ENCODE results near the gene SALL4. TPM values are rescaled to one million over a fixed set of nuclear protein-coding genes. Genes with fewer than 3 reads are reported as not detected.
"Not testable (repeated sequence)": the region's sequence is repeated elsewhere in the genome, so short reads cannot be mapped to it uniquely, and the experiment has no call there.

Gene SALL4
- total and polyA plus RNA-seq, 4 donors = 0.54 to 2.3 (median 1.4) TPM

- Histone ChIP-seq H3K36me3 (ENCODE audit: control insufficient read depth, insufficient read depth, low read length) (peaks cover 3% of the 10 kb centered on the region), H3K27me3 (ENCODE audit: control insufficient read depth, insufficient read depth, low read length) (no peaks in the 10 kb centered on the region), H3K4me3 (ENCODE audit: low read depth, low read length) (peak overlapping the region; percentile 26), H3K9me3 (ENCODE audit: control insufficient read depth, insufficient read depth, low read length) (no peaks in the 10 kb centered on the region), H3K4me1 (ENCODE audit: control insufficient read depth, insufficient read depth, low read length) (peaks cover 16% of the 10 kb centered on the region), H3K27ac (ENCODE audit: low read depth, low read length) (no peak overlapping the region)
- peak in 4 of 6 donors; percentile 26 to 79 (median 44) for DNase-seq (ENCODE audit: low read depth in 4 of 6, low spot score in 6 of 6)
- 14% methylated on average over 11 of the region's 16 CpGs for WGBS (ENCODE audit: insufficient coverage)
These were observed 33.4 kb downstream of the SALL4 start for GRCh38 chr20:51768759-51769517.

GRCh38 chr20:51767867-51768758 lies 34.2 kb downstream of the SALL4 start, which contains the start of gene ATP9A:
TSS of gene ATP9A (minus strand) at chr20:51768390. CDS start at chr20:51768369, 21 bp downstream.
- H3K4me1 ChIP-seq (ENCODE audit: control insufficient read depth, insufficient read depth, low read length) = peaks cover 16% of the 10 kb centered on the region
- no peaks in the 10 kb centered on the region for H3K9me3 ChIP-seq (ENCODE audit: control insufficient read depth, insufficient read depth, low read length)
- peak within 1 kb of the TSS; percentile 79 for H3K4me3 ChIP-seq (ENCODE audit: low read depth, low read length)
- no peaks in the 10 kb centered on the region for H3K27me3 ChIP-seq (ENCODE audit: control insufficient read depth, insufficient read depth, low read length)
- WGBS (ENCODE audit: insufficient coverage) = under 1% methylated on average over 114 of the region's 131 CpGs
- peak in 2 of 6 donors; percentile 57 to 74 for DNase-seq (ENCODE audit: low read depth in 4 of 6, low spot score in 6 of 6)
- peak within 1 kb of the TSS; percentile 69 for H3K27ac ChIP-seq (ENCODE audit: low read depth, low read length)
- H3K36me3 ChIP-seq (ENCODE audit: control insufficient read depth, insufficient read depth, low read length) = peaks cover 3% of the 10 kb centered on the region

GRCh38 chr20:51766994-51767866 lies 35.1 kb downstream of the SALL4 start:
- Histone ChIP-seq H3K4me3 (ENCODE audit: low read depth, low read length) (peak overlapping the region; percentile 79), H3K27ac (ENCODE audit: low read depth, low read length) (peak overlapping the region; percentile 69), H3K4me1 (ENCODE audit: control insufficient read depth, insufficient read depth, low read length) (peaks cover 16% of the 10 kb centered on the region), H3K9me3 (ENCODE audit: control insufficient read depth, insufficient read depth, low read length) (no peaks in the 10 kb centered on the region), H3K36me3 (ENCODE audit: control insufficient read depth, insufficient read depth, low read length) (peaks cover 3% of the 10 kb centered on the region), H3K27me3 (ENCODE audit: control insufficient read depth, insufficient read depth, low read length) (no peaks in the 10 kb centered on the region)
- WGBS (ENCODE audit: insufficient coverage) = 1% methylated on average over 45 of the region's 61 CpGs
- peak in 5 of 6 donors; percentile 29 to 96 (median 71) for DNase-seq (ENCODE audit: low read depth in 4 of 6, low spot score in 6 of 6)

- WGBS (ENCODE audit: insufficient coverage) = 65% methylated on average over 8 of the region's 10 CpGs
- not testable (repeated sequence) for H3K27ac ChIP-seq (ENCODE audit: low read depth, low read length); DNase-seq (ENCODE audit: low read depth in 4 of 6, low spot score in 6 of 6); H3K9me3 ChIP-seq (ENCODE audit: control insufficient read depth, insufficient read depth, low read length); H3K27me3 ChIP-seq (ENCODE audit: control insufficient read depth, insufficient read depth, low read length); H3K36me3 ChIP-seq (ENCODE audit: control insufficient read depth, insufficient read depth, low read length); H3K4me3 ChIP-seq (ENCODE audit: low read depth, low read length)
- peaks cover 16% of the 10 kb centered on the region for H3K4me1 ChIP-seq (ENCODE audit: control insufficient read depth, insufficient read depth, low read length)
These were observed 36.9 kb downstream of the SALL4 start for GRCh38 chr20:51765381-51765780.

GRCh38 chr20:51763965-51764602 lies 38.2 kb downstream of the SALL4 start:
- peaks cover 6% of the 10 kb centered on the region for H3K36me3 ChIP-seq (ENCODE audit: control insufficient read depth, insufficient read depth, low read length)
- WGBS (ENCODE audit: insufficient coverage) = 53% methylated on average over 2 of the region's 6 CpGs
- H3K4me1 ChIP-seq (ENCODE audit: control insufficient read depth, insufficient read depth, low read length) = peaks cover 21% of the 10 kb centered on the region
- no peak overlapping the region for H3K27ac ChIP-seq (ENCODE audit: low read depth, low read length)
- no peaks in the 10 kb centered on the region for H3K27me3 ChIP-seq (ENCODE audit: control insufficient read depth, insufficient read depth, low read length)
- H3K4me3 ChIP-seq (ENCODE audit: low read depth, low read length) = no peak overlapping the region
- no peak for DNase-seq (ENCODE audit: low read depth in 4 of 6, low spot score in 6 of 6)
- no peaks in the 10 kb centered on the region for H3K9me3 ChIP-seq (ENCODE audit: control insufficient read depth, insufficient read depth, low read length)

- Histone ChIP-seq H3K9me3 (ENCODE audit: control insufficient read depth, insufficient read depth, low read length) (no peaks in the 10 kb centered on the region), H3K27ac (ENCODE audit: low read depth, low read length) (peak overlapping the region; percentile 40), H3K36me3 (ENCODE audit: control insufficient read depth, insufficient read depth, low read length) (peaks cover 10% of the 10 kb centered on the region), H3K4me3 (ENCODE audit: low read depth, low read length) (no peak overlapping the region), H3K27me3 (ENCODE audit: control insufficient read depth, insufficient read depth, low read length) (no peaks in the 10 kb centered on the region), H3K4me1 (ENCODE audit: control insufficient read depth, insufficient read depth, low read length) (peaks cover 19% of the 10 kb centered on the region)
- 38% methylated on average over 4 of the region's 14 CpGs for WGBS (ENCODE audit: insufficient coverage)
- DNase-seq (ENCODE audit: low read depth in 4 of 6, low spot score in 6 of 6) = peak in 1 of 6 donors; percentile 29
These were observed 41.3 kb downstream of the SALL4 start for GRCh38 chr20:51760905-51761546.

- Histone ChIP-seq H3K4me1 (ENCODE audit: control insufficient read depth, insufficient read depth, low read length) (peaks cover 19% of the 10 kb centered on the region), H3K9me3 (ENCODE audit: control insufficient read depth, insufficient read depth, low read length) (no peaks in the 10 kb centered on the region), H3K27me3 (ENCODE audit: control insufficient read depth, insufficient read depth, low read length) (no peaks in the 10 kb centered on the region), H3K27ac (ENCODE audit: low read depth, low read length) (no peak overlapping the region), H3K4me3 (ENCODE audit: low read depth, low read length) (no peak overlapping the region), H3K36me3 (ENCODE audit: control insufficient read depth, insufficient read depth, low read length) (peaks cover 7% of the 10 kb centered on the region)
- 81% methylated on average over 11 of the region's 14 CpGs for WGBS (ENCODE audit: insufficient coverage)
- no peak for DNase-seq (ENCODE audit: low read depth in 4 of 6, low spot score in 6 of 6)
These were observed 42.4 kb downstream of the SALL4 start for GRCh38 chr20:51759769-51760510.

- no peaks in the 10 kb centered on the region for H3K27me3 ChIP-seq (ENCODE audit: control insufficient read depth, insufficient read depth, low read length)
- DNase-seq (ENCODE audit: low read depth in 4 of 6, low spot score in 6 of 6) = no peak
- H3K27ac ChIP-seq (ENCODE audit: low read depth, low read length) = no peak overlapping the region
- 85% methylated on average over 5 of the region's 12 CpGs for WGBS (ENCODE audit: insufficient coverage)
- H3K36me3 ChIP-seq (ENCODE audit: control insufficient read depth, insufficient read depth, low read length) = peaks cover 7% of the 10 kb centered on the region
- H3K4me1 ChIP-seq (ENCODE audit: control insufficient read depth, insufficient read depth, low read length) = peaks cover 19% of the 10 kb centered on the region
- no peak overlapping the region for H3K4me3 ChIP-seq (ENCODE audit: low read depth, low read length)
- no peaks in the 10 kb centered on the region for H3K9me3 ChIP-seq (ENCODE audit: control insufficient read depth, insufficient read depth, low read length)
These were observed 43.3 kb downstream of the SALL4 start for GRCh38 chr20:51758978-51759544.

All from spinal cord (tissue), 10 donors.